Sigmoid colon (tissue), 4 donors: ENCODE measurements around the gene ADCY3.

Source experiments
- EP300 ChIP-seq, 4 donors: sonication (generic); formaldehyde crosslinking; IDR thresholded peaks; one replicate each; pipeline ENCODE4 v1.6.1; 2017; ENCODE audit warnings: antibody characterized with exemption in 4 of 4
- POLR2A ChIP-seq, 2 donors: fragments of 450-650 bp; IDR thresholded peaks; one replicate each; pipeline ENCODE4 v1.6.1; 2016; ENCODE audit warnings: antibody characterized with exemption in 2 of 2, mild to moderate bottlenecking in 2 of 2, moderate library complexity in 2 of 2
- POLR2AphosphoS5 ChIP-seq, 4 donors: sonication (generic); formaldehyde crosslinking; IDR thresholded peaks; one replicate each; pipeline ENCODE4 v1.6.1; 2017; ENCODE audit warnings: antibody characterized with exemption in 4 of 4
- TF ChIP-seq, protein P1 (sequence below), 4 experiments: fragments of 450-650 bp in 3 of 4; fragments of 200-600 bp in 1 of 4; IDR thresholded peaks; one replicate each; pipeline ENCODE4 v1.5.1; 2016 to 2019; ENCODE audit warnings: antibody characterized with exemption in 4 of 4, mild to moderate bottlenecking in 3 of 4, moderate library complexity in 2 of 4

DNA sequence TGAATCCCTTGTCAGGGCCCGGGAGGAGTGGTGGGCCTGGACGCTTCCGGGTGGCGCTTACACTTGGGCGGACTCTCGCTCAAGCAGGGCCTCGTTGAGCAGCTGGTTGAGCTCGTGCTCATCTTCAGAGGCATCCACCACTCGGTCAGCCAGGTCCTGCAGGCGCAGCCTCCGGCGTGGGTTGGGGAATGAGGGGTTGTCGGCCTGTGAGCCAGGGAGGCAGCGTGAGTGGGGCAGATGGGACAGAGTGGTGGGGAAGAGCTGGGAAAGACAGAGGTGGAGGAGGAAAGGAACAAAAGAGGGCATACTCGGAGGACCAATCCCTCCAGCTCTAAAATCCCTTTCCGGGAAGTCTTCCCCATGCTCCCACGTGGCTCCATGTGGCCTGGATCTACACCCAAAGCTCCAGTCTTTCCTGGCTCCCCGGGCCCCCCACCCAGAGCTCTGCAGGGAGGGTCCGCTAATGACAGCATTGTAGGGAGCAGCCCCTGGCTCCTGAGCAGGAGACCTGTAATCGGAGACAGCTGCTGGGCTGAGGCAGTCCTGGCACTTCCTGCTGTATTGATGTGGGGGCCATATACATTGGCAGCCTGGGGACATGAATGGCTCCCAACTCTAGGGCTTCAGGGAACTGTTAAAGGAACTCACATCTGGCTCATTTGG lies 85.2 kb downstream of the ADCY3 start:
- TF ChIP-seq POLR2A (IDR thresholded peaks at IDR 0.05) (no peak), EP300 (IDR thresholded peaks at IDR 0.05) (no peak), POLR2AphosphoS5 (IDR thresholded peaks at IDR 0.05) (no peak)
- TF ChIP-seq, protein P1, sequence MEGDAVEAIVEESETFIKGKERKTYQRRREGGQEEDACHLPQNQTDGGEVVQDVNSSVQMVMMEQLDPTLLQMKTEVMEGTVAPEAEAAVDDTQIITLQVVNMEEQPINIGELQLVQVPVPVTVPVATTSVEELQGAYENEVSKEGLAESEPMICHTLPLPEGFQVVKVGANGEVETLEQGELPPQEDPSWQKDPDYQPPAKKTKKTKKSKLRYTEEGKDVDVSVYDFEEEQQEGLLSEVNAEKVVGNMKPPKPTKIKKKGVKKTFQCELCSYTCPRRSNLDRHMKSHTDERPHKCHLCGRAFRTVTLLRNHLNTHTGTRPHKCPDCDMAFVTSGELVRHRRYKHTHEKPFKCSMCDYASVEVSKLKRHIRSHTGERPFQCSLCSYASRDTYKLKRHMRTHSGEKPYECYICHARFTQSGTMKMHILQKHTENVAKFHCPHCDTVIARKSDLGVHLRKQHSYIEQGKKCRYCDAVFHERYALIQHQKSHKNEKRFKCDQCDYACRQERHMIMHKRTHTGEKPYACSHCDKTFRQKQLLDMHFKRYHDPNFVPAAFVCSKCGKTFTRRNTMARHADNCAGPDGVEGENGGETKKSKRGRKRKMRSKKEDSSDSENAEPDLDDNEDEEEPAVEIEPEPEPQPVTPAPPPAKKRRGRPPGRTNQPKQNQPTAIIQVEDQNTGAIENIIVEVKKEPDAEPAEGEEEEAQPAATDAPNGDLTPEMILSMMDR (IDR thresholded peaks at IDR 0.05) = no peak
